HepG2 (cell line): ENCODE results near the gene ZNF235. TPM values are rescaled to one million over a fixed set of nuclear protein-coding genes. Genes with fewer than 3 reads are reported as not detected.

Experiments
- AGO1 ChIP-seq: fragments of 200-400 bp; formaldehyde crosslinking; IDR thresholded peaks from 2 replicates; pipeline ENCODE4 v1.6.1; 2017; ENCODE audit warnings: mild to moderate bottlenecking, low read depth, low read length, moderate library complexity; ENCODE audit not compliant: poor library complexity, severe bottlenecking
- ATM ChIP-seq: fragments of 450-650 bp; IDR thresholded peaks from 2 replicates; pipeline ENCODE4 v1.7.1; 2017; ENCODE audit warnings: mild to moderate bottlenecking, borderline replicate concordance
- CENPX ChIP-seq: sonication (generic); formaldehyde crosslinking; IDR thresholded peaks from 2 replicates; pipeline ENCODE4 v1.9.0; 2021; ENCODE audit warnings: mild to moderate bottlenecking, missing genetic modification reagents, moderate library complexity
- E2F1 ChIP-seq: sonication (generic); formaldehyde crosslinking; IDR thresholded peaks from 2 replicates; pipeline ENCODE4 v1.5.0; 2020; ENCODE audit warnings: missing genetic modification reagents
- EP300 ChIP-seq, 3 experiments: sonication (generic) in 1 of 3; formaldehyde crosslinking in 1 of 3; IDR thresholded peaks; 2 replicates each; pipeline versions ENCODE4 v1.5.1 to v1.6.1; 2011 to 2020; ENCODE audit warnings: low read depth in 2 of 3, low read length in 2 of 3, borderline replicate concordance in 1 of 3, improper control_type of control experiment in 1 of 3, mild to moderate bottlenecking in 1 of 3, missing genetic modification reagents in 1 of 3, moderate library complexity in 1 of 3
- GATAD1 ChIP-seq: IDR thresholded peaks from 2 replicates; pipeline ENCODE4 v1.6.1; 2016; ENCODE audit warnings: missing genetic modification reagents, missing compliant biosample characterization
- HDAC2 ChIP-seq: sonication (generic); formaldehyde crosslinking; IDR thresholded peaks from 2 replicates; pipeline ENCODE4 v1.4.0; 2020; ENCODE audit warnings: missing genetic modification reagents
- HES4 ChIP-seq: sonication (generic); formaldehyde crosslinking; IDR thresholded peaks from 2 replicates; pipeline ENCODE4 v1.9.0; 2021; ENCODE audit warnings: mild to moderate bottlenecking, missing genetic modification reagents, borderline replicate concordance
- KLF11 ChIP-seq: IDR thresholded peaks from 2 replicates; pipeline ENCODE4 v1.6.1; 2016; ENCODE audit warnings: missing compliant biosample characterization
- KLF12 ChIP-seq: sonication (generic); formaldehyde crosslinking; IDR thresholded peaks from 2 replicates; pipeline ENCODE4 v1.4.0; 2020; ENCODE audit warnings: missing genetic modification reagents, borderline replicate concordance
- MIXL1 ChIP-seq: IDR thresholded peaks from 2 replicates; pipeline ENCODE4 v1.6.1; 2016
- RERE ChIP-seq: IDR thresholded peaks from 2 replicates; pipeline ENCODE4 v1.6.1; 2016; ENCODE audit warnings: low read depth, missing genetic modification reagents, missing compliant biosample characterization
- RORA ChIP-seq: sonication (generic); formaldehyde crosslinking; IDR thresholded peaks from 2 replicates; pipeline ENCODE4 v1.5.0; 2020; ENCODE audit warnings: mild to moderate bottlenecking, missing genetic modification reagents, moderate library complexity
- ZNF18 ChIP-seq: sonication (generic); formaldehyde crosslinking; IDR thresholded peaks from 2 replicates; pipeline ENCODE4 v1.8.0; 2022; ENCODE audit warnings: mild to moderate bottlenecking, missing genetic modification reagents; ENCODE audit not compliant: insufficient replicate concordance
- ZNF574 ChIP-seq: sonication (generic); formaldehyde crosslinking; IDR thresholded peaks from 2 replicates; pipeline ENCODE4 v1.4.0; 2020; ENCODE audit warnings: missing genetic modification reagents
- ZNF598 ChIP-seq: sonication (generic); formaldehyde crosslinking; IDR thresholded peaks from 2 replicates; pipeline ENCODE4 v1.5.1; 2020; ENCODE audit warnings: mild to moderate bottlenecking, missing genetic modification reagents, borderline replicate concordance
- polyA plus RNA-seq, 8 experiments: library from polyadenylated mRNA; depleted of rRNA in 3 of 8; stranded (reverse) in 7 of 8; unstranded in 1 of 8; fragments of >200 nt; fragmentation: Illumina TruSeq in 4 of 8; extraction: Trizol in 4 of 8; gene quantifications; 2 replicates each; pipeline versions ENCODE4 v1.2.1 to v1.2.3, GENCODE V29; 2011 to 2016; ENCODE audit warnings: low read depth in 4 of 8, missing spikeins in 1 of 8, mixed read lengths in 1 of 8; ENCODE audit not compliant: insufficient read depth in 1 of 8
- total RNA-seq, 5 experiments: library from RNA; depleted of rRNA; stranded (reverse); fragments of >200 nt; fragmentation: Illumina TruSeq; extraction: Trizol; gene quantifications; 2 replicates each; pipeline ENCODE4 v1.2.3, GENCODE V29; 2016; ENCODE audit warnings: low read depth in 1 of 5
- TF ChIP-seq, protein P1 (sequence below): sonication (generic); formaldehyde crosslinking; IDR thresholded peaks from 2 replicates; pipeline ENCODE4 v1.4.0; 2020; ENCODE audit warnings: mild to moderate bottlenecking, missing genetic modification reagents

Gene ZNF235
- total and polyA plus RNA-seq, 2 of the 13 experiments (the other 11 are each of a cell fraction or from before 2014, with no cell fraction given) = 4.8 to 5.5 TPM

DNA sequence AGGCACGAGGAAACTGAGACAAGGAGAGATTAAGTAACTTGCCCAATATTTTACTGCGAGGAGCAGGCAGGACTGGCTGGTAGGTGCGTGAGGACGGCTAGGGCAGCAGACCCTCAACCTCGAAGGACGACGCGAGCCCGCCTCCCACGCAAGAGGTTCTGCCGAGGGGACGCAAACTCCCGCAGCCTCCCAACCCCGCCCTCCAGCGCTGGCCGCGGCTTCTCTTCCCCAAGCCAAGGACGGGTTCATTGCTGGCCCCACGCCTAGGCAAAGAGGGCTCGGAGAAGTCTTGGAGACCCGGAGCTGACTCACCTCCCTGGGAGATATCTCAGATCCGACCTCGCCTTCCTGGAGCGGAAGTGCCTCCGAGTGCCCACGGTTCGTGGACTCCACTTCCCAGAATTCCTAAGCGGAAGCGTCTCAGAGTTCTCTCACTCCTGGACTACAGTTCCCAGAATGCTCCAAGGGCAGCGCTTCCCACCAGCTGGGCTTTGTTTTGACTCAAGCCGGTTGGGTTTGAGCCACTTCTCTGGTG is at the start of gene ZNF235 (continued):
- TF ChIP-seq, protein P1, sequence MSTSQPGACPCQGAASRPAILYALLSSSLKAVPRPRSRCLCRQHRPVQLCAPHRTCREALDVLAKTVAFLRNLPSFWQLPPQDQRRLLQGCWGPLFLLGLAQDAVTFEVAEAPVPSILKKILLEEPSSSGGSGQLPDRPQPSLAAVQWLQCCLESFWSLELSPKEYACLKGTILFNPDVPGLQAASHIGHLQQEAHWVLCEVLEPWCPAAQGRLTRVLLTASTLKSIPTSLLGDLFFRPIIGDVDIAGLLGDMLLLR (CRISPR knock-in tag) = no peak
- no peak for TF ChIP-seq RERE (CRISPR knock-in tag)
- TF ChIP-seq KLF11 (CRISPR knock-in tag) = no peak
- peak; percentile 95 for TF ChIP-seq ZNF574 (CRISPR knock-in tag)
- peak; percentile 71 for TF ChIP-seq GATAD1
- no peak; the same call in 1 of the 2 replicates for TF ChIP-seq MIXL1 (CRISPR knock-in tag)
- no peak for TF ChIP-seq HES4 (CRISPR knock-in tag)
- TF ChIP-seq RORA = no peak
- TF ChIP-seq KLF12 (CRISPR knock-in tag) = no peak
- TF ChIP-seq ZNF18 (CRISPR knock-in tag) = no peak
- peak; percentile 60 for TF ChIP-seq AGO1
- TF ChIP-seq HDAC2 (CRISPR knock-in tag) = 0 out of 2 replicates have a peak, but pooled peaks have one; percentile 26
- no peak for TF ChIP-seq ATM
- peak; percentile 62; the same call in 1 of the 2 replicates for TF ChIP-seq ZNF598 (CRISPR knock-in tag)
- TF ChIP-seq EP300 (IDR thresholded peaks at IDR 0.05; ENCODE audit: low read depth in 2 of 2, low read length in 2 of 2) = no peak
- no peak for TF ChIP-seq EP300 (CRISPR knock-in tag; IDR thresholded peaks at IDR 0.05; ENCODE audit: borderline replicate concordance)
- TF ChIP-seq E2F1 = no peak; the same call in 1 of the 2 replicates
- no peak for TF ChIP-seq CENPX (CRISPR knock-in tag)
